H4 (cell line): Measurements from ENCODE around the gene CRTC1. TPM values are rescaled to one million over a fixed set of nuclear protein-coding genes. Genes with fewer than 3 reads are reported as not detected.
"Not testable (repeated sequence)": the region's sequence is repeated elsewhere in the genome, so short reads cannot be mapped to it uniquely, and the experiment has no call there.

Experiments
- DNase-seq: peaks from one replicate; pipeline ENCODE4 v3.0.0-alpha.2; 2015; ENCODE audit warnings: low spot score
- total RNA-seq: library from RNA; depleted of rRNA; stranded (reverse); fragments of >200 nt; shearing (Covaris generic); gene quantifications from 2 replicates; pipeline ENCODE4 v1.2.3, GENCODE V29; 2014

CRTC1 gene
- total RNA-seq, 1 experiment from 2014 or later = 2.3 TPM

- DNase-seq = no peak
Observed at GRCh38 chr19:18726846-18727245, 43.4 kb downstream of the CRTC1 start.

GRCh38 chr19:18727602-18728001 lies 44.1 kb downstream of the CRTC1 start:
- not testable (repeated sequence) for DNase-seq

GRCh38 chr19:18729933-18730530 lies 46.6 kb downstream of the CRTC1 start:
- no peak for DNase-seq

- no peak for DNase-seq
Observed at GRCh38 chr19:18730885-18731513, 47.5 kb downstream of the CRTC1 start.

GRCh38 chr19:18731562-18732008 lies 48.1 kb downstream of the CRTC1 start:
- DNase-seq = no peak

- DNase-seq = peak; percentile 83
Observed at GRCh38 chr19:18733196-18733647, 49.7 kb downstream of the CRTC1 start.

- DNase-seq = not testable (repeated sequence)
Observed at GRCh38 chr19:18733762-18734332, 50.4 kb downstream of the CRTC1 start.

- DNase-seq = no peak
Observed at GRCh38 chr19:18735324-18735723, 51.8 kb downstream of the CRTC1 start.

- no peak for DNase-seq
Observed at GRCh38 chr19:18735752-18736151, 52.3 kb downstream of the CRTC1 start.

GRCh38 chr19:18736415-18737336 lies 53.2 kb downstream of the CRTC1 start:
- DNase-seq = no peak

- no peak for DNase-seq
Observed at GRCh38 chr19:18737337-18737953, 54.0 kb downstream of the CRTC1 start.

GRCh38 chr19:18737954-18738351 lies 54.5 kb downstream of the CRTC1 start:
- DNase-seq = no peak

GRCh38 chr19:18738961-18739690 lies 55.6 kb downstream of the CRTC1 start:
- DNase-seq = no peak

GRCh38 chr19:18741124-18742121 lies 57.9 kb downstream of the CRTC1 start:
- no peak for DNase-seq

GRCh38 chr19:18742324-18742723 lies 58.8 kb downstream of the CRTC1 start:
- no peak for DNase-seq

GRCh38 chr19:18742838-18743783 lies 59.6 kb downstream of the CRTC1 start:
- peak; percentile 64 for DNase-seq

- no peak for DNase-seq
Observed at GRCh38 chr19:18743784-18744418, 60.4 kb downstream of the CRTC1 start.
